Spleen (tissue), 11 donors: ENCODE data around the gene OR1A2. TPM values are rescaled to one million over a fixed set of nuclear protein-coding genes. Genes with fewer than 3 reads are reported as not detected.
"Not testable (repeated sequence)": the region's sequence is repeated elsewhere in the genome, so short reads cannot be mapped to it uniquely, and the experiment has no call there.

ENCODE experiments used
- DNase-seq: peaks from one replicate; pipeline ENCODE4 v3.0.0-alpha.2; 2020
- H3K27ac ChIP-seq, 8 donors: fragments of 200-600 bp; sonication (generic) in 7 of 8; 1 replicate in 4 of 8; 2 replicates in 4 of 8; pipeline versions ENCODE4 v1.5.0 to v1.8.0; 2016 to 2021; ENCODE audit warnings: inconsistent platforms in 4 of 8, mild to moderate bottlenecking in 4 of 8, moderate library complexity in 1 of 8
- H3K27me3 ChIP-seq, 7 donors: fragments of 200-600 bp; sonication (generic) in 6 of 7; replicated peaks in 1 of 7; 1 replicate in 4 of 7; 2 replicates in 3 of 7; pipeline versions ENCODE4 v1.5.0 to v1.8.0; 2016 to 2021; ENCODE audit warnings: inconsistent platforms in 3 of 7, mild to moderate bottlenecking in 1 of 7
- H3K36me3 ChIP-seq, 6 donors: fragments of 200-600 bp; sonication (generic) in 5 of 6; 1 replicate in 4 of 6; 2 replicates in 2 of 6; pipeline versions ENCODE4 v1.5.0 to v1.8.0; 2016 to 2021; ENCODE audit warnings: inconsistent platforms in 2 of 6
- H3K4me1 ChIP-seq, 6 donors: fragments of 200-600 bp; sonication (generic) in 5 of 6; 1 replicate in 3 of 6; 2 replicates in 3 of 6; pipeline versions ENCODE4 v1.5.0 to v1.8.0; 2016 to 2021; ENCODE audit warnings: inconsistent platforms in 3 of 6
- H3K4me3 ChIP-seq, 8 donors: fragments of 200-600 bp; sonication (generic) in 7 of 8; 1 replicate in 4 of 8; 2 replicates in 4 of 8; pipeline versions ENCODE4 v1.5.0 to v1.8.0; 2016 to 2021; ENCODE audit warnings: inconsistent platforms in 4 of 8, mild to moderate bottlenecking in 4 of 8, moderate library complexity in 2 of 8
- H3K9me3 ChIP-seq, 8 donors: fragments of 200-600 bp; sonication (generic) in 7 of 8; 1 replicate in 4 of 8; 2 replicates in 4 of 8; pipeline versions ENCODE4 v1.5.0 to v1.8.0; 2016 to 2021; ENCODE audit warnings: inconsistent platforms in 4 of 8
- POLR2A ChIP-seq, 3 donors: fragments of 450-650 bp; IDR thresholded peaks; one replicate each; pipeline ENCODE4 v1.5.1; 2017; ENCODE audit warnings: antibody characterized with exemption in 3 of 3, mild to moderate bottlenecking in 1 of 3
- POLR2AphosphoS5 ChIP-seq, 3 donors: sonication (generic); formaldehyde crosslinking; IDR thresholded peaks; one replicate each; pipeline ENCODE4 v1.5.1; 2017; ENCODE audit warnings: antibody characterized with exemption in 3 of 3
- WGBS, 5 donors: extraction: QIAGEN DNeasy Blood & Tissue Kit in 3 of 5; methylation state at CpG; one replicate each; pipeline versions ENCODE4 v1.1.5 to v1.1.7; 2013 to 2018; 5-methylcytosine and 5-hydroxymethylcytosine counted together
- intact Hi-C: fragments of 100-400 bp; cut with DNase I; formaldehyde crosslinking; loops from one replicate; pipeline ENCODE4 v1.15.0; 2023; ENCODE audit warnings: low total_unique reads
- polyA plus RNA-seq, 3 donors: library from polyadenylated mRNA; stranded (reverse); fragments of 200-250 nt; gene quantifications; one replicate each; pipeline ENCODE4 v1.2.1, GENCODE V29; 2013
- total RNA-seq, 7 donors: library from RNA; depleted of rRNA in 3 of 7; stranded (reverse); fragments of >200 nt in 3 of 7; fragmentation: NEBNext Ultra II Directional in 4 of 7; extraction: Animal tissue kit (Norgen Biotek cat#: 25700) in 4 of 7; gene quantifications; one replicate each; pipeline versions ENCODE4 v1.1.0 to v1.2.1, GENCODE V29; 2016 to 2021
- TF ChIP-seq, protein P1 (sequence below), 11 experiments: fragments of 200-600 bp in 7 of 11; fragments of 450-650 bp in 4 of 11; sonication (generic) in 4 of 11; IDR thresholded peaks in 8 of 11; conservative IDR thresholded peaks in 3 of 11; 1 replicate in 7 of 11; 2 replicates in 4 of 11; pipeline versions ENCODE4 v1.4.0 to v1.8.0; 2016 to 2021; ENCODE audit warnings: antibody characterized with exemption in 11 of 11, inconsistent platforms in 4 of 11, mild to moderate bottlenecking in 1 of 11
- donor health status: healthy with polysubstance abuse.
- donor health status: DM: no; HTN: no; CAD: no; lungs with moderate emphysema.
- donor health status: DM: no; HTN: no; CAD: no.
- donor health status: Bipolar disorder and iron deficiency.
- donor health status: healthy.
- donor health status: DM: no; HTN: no; CAD: no.
- donor health status: DM: yes; HTN: yes; CAD: no.

OR1A2 gene
- total and polyA plus RNA-seq, 10 donors: not detected

DNA sequence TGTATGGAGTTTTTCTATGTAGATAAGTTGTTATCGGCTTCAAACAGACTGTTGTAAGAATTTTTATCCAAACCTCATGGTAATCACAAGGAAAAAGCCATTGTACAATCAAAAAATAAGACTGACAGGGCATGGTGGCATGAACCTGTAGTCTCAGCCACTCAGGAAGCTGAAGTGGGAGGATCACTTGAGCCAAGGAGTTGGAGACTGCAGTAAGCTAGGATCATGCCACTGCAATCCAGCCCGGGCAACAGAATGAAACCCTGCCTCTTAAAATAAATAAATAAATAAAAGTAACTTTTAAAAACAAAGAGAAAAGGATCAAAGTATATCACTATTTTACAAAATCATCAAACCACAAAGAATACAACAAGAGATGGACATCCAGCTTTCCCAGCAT is 24.5 kb downstream of the OR1A2 start:
- DNase-seq: no peak
- WGBS, 5 donors: 78 to 91% (median 85%) methylated on average over 2 of the region's 2 CpGs
- intact Hi-C loops: no loop called here
- Histone ChIP-seq H3K27ac (no peak overlapping the region), H3K4me1 (peaks cover 0 to 7% (median 0%) of the 10 kb centered on the region in 6 donors), H3K36me3 (no peaks in the 10 kb centered on the region), H3K9me3 (peaks cover 0 to 19% (median 3%) of the 10 kb centered on the region in 8 donors), H3K4me3 (no peak overlapping the region), H3K27me3 (no peaks in the 10 kb centered on the region)
- TF ChIP-seq POLR2A (IDR thresholded peaks at IDR 0.05): no peak

DNA sequence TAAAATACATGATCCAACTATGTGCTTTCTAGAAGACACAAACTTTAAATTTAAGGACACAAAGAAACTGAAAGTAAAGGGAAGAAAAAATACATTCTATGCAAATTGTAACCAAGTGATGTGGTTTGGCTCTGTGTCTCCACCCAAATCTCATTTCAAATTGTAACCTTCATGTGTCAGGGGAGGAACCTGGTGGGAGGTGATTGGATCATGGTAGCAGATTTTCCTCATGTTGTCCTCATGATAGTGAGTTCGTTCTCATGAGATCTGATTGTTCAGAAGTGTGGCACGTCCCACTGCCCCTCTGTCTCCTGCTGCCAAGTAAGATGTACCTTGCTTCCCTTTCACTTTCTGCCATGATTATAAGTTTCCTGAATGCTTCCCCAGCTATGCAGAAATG is 25.2 kb downstream of the OR1A2 start:
- no peaks in the 10 kb centered on the region for H3K27me3 ChIP-seq

DNA sequence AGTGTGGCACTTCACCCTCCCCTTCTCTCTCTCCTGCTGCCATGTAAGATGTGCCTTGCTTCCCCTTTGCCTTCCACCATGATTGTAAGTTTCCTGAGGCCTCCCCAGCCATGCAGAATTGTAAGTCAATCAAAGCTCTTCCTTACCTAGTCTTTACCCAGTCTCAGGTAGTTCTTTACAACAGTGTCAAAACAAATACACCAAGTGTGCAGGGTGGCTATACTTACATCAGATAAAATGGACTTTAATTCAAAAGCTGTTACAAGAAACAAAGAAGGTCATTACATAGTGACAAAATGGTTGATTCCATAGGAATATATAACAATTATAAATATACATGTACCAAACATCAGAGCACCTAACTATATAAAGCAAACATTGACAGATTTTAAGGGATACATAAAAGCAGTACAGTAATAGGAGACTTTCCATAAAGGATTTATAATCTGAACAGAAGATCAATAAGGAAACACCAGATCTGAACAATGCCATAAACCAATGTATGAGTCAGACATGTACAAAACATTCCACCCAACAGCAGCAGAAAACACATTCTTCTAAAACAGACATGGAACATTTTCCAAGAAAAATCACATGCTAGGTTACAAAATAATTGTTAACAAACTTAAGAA is 27.5 kb downstream of the OR1A2 start:
- DNase-seq, H3K27ac ChIP-seq, intact Hi-C loops, H3K27me3 ChIP-seq, H3K9me3 ChIP-seq, H3K4me1 ChIP-seq, H3K4me3 ChIP-seq, H3K36me3 ChIP-seq: not testable (repeated sequence)

More for the DNA sequence above, 25.2 kb downstream of the OR1A2 start:
- 58 to 76% (median 70%) methylated on average over 2 of the region's 2 CpGs for WGBS, 5 donors
- H3K36me3 ChIP-seq: no peaks in the 10 kb centered on the region
- TF ChIP-seq POLR2AphosphoS5 (IDR thresholded peaks at IDR 0.05) (no peak), POLR2A (IDR thresholded peaks at IDR 0.05) (no peak)
- TF ChIP-seq, protein P1, sequence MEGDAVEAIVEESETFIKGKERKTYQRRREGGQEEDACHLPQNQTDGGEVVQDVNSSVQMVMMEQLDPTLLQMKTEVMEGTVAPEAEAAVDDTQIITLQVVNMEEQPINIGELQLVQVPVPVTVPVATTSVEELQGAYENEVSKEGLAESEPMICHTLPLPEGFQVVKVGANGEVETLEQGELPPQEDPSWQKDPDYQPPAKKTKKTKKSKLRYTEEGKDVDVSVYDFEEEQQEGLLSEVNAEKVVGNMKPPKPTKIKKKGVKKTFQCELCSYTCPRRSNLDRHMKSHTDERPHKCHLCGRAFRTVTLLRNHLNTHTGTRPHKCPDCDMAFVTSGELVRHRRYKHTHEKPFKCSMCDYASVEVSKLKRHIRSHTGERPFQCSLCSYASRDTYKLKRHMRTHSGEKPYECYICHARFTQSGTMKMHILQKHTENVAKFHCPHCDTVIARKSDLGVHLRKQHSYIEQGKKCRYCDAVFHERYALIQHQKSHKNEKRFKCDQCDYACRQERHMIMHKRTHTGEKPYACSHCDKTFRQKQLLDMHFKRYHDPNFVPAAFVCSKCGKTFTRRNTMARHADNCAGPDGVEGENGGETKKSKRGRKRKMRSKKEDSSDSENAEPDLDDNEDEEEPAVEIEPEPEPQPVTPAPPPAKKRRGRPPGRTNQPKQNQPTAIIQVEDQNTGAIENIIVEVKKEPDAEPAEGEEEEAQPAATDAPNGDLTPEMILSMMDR (IDR thresholded peaks at IDR 0.05 in 8 of 11, conservative IDR thresholded peaks at IDR 0.05 in 3 of 11): no peak
- H3K9me3 ChIP-seq: peaks cover 0 to 13% (median 1%) of the 10 kb centered on the region in 8 donors
- H3K4me3 ChIP-seq: no peak overlapping the region
- H3K27ac ChIP-seq: no peak overlapping the region
- DNase-seq: no peak
- intact Hi-C loops: no loop called here
- H3K4me1 ChIP-seq: peaks cover 0 to 7% (median 0%) of the 10 kb centered on the region in 6 donors

DNA sequence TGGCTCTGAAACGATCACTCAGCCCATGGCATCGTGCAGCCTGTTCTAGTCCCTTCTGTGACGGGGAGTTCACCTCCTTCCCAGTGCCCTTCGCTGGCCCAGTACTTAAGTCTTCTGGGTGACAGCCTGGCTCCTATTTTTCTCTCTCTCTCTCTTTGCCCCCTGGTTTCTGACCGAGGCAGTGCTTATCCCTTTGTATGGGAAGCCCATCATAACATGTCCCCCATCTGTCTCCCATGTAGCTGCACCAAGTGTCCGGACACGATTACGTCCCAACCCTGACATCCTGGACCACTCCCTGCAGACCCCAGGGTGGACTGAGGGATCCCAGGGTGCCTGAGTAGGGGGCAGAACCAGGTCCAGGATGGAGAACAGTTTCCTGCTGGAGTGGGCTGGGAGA is 35.0 kb downstream of the OR1A2 start:
- H3K4me1 ChIP-seq, H3K27ac ChIP-seq, H3K9me3 ChIP-seq, DNase-seq, H3K27me3 ChIP-seq, intact Hi-C loops, H3K4me3 ChIP-seq, H3K36me3 ChIP-seq: not testable (repeated sequence)
- WGBS, 5 donors: 78 to 90% (median 85%) methylated on average over 7 to 8 of the region's 8 CpGs

DNA sequence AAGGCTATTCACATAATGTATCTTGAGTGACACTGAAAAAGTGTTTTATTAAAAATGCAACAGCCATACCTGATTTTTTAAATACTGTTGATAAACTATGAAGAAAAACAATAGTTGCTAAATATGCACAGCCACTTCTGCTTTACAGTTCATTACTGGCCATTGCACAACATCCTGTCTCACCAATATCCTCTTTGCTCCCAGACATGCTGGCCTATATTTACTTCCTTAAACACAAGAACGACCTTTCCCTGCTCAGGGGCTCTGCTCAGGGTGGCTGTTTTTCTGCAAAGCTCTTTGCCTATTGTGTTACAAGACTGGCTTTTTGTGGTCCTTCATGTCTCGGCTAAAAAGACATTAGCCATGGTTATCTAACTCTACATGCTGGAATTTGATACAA is 41.4 kb downstream of the OR1A2 start:
- H3K4me3 ChIP-seq, H3K4me1 ChIP-seq, H3K36me3 ChIP-seq, intact Hi-C loops, H3K27me3 ChIP-seq, DNase-seq, H3K9me3 ChIP-seq: not testable (repeated sequence)
- H3K27ac ChIP-seq: peak overlapping the region in 1 of 8 donors; percentile 23
- 0 to 15% (median 0%) methylated on average over 1 to 2 of the region's 2 CpGs for WGBS, 5 donors

DNA sequence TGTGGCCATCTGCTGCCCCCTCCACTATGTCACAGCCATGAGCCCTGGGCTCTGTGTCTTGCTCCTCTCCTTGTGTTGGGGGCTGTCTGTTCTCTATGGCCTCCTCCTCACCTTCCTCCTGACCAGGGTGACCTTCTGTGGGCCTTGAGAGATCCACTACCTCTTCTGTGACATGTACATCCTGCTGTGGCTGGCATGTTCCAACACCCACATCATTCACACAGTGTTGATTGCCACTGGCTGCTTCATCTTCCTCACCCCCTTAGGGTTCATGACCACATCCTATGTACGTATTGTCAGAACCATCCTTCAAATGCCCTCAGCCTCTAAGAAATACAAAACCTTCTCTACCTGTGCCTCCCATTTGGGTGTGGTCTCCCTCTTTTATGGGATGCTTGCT is 43.7 kb downstream of the OR1A2 start:
- H3K27me3 ChIP-seq, DNase-seq, H3K36me3 ChIP-seq, H3K27ac ChIP-seq, intact Hi-C loops, H3K4me1 ChIP-seq, H3K9me3 ChIP-seq, H3K4me3 ChIP-seq: not testable (repeated sequence)
- WGBS, 5 donors: 78 to 100% (median 85%) methylated on average over 1 of the region's 1 CpG; no CpG with 5 or more reads in 1 of the 5 donors

DNA sequence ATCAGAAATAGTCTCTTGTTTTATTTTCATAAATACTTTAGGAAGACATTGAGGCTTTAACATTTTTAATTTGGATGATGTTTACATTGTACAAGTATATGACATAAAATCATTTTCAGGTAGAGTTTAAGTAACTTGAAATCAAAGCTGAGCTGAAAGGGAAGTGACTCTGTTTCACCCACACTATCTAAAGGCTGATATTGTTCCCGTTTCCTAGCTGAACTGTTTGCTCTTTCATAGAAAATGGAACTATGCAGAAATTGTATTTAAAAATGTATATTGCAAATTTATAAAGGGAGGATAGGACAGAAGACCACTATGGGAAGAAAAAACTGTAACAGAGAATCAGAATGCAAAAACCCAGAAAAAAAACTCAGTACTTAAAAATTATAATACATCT is 47.5 kb downstream of the OR1A2 start:
- H3K4me1 ChIP-seq, intact Hi-C loops: not testable (repeated sequence)
- WGBS, 5 donors: 5 to 22% (median 19%) methylated on average over 1 of the region's 1 CpG

More for the DNA sequence above, 47.5 kb downstream of the OR1A2 start:
- not testable (repeated sequence) for H3K36me3 ChIP-seq, H3K27me3 ChIP-seq, DNase-seq, H3K9me3 ChIP-seq, H3K27ac ChIP-seq, H3K4me3 ChIP-seq

Other genes with a start within 250 kb of the OR1A2 start
- not detected for gene OR1D5, start 133.9 kb upstream of the OR1A2 start, total RNA-seq
- gene OR1D5, start 133.9 kb upstream of the OR1A2 start, polyA plus RNA-seq: not detected
- gene OR1D2, start 93.1 kb upstream of the OR1A2 start, total RNA-seq: not detected
- not detected for gene OR1D2, start 93.1 kb upstream of the OR1A2 start, polyA plus RNA-seq
- gene OR1G1, start 70.0 kb upstream of the OR1A2 start, total RNA-seq: not detected
- gene OR1G1, start 70.0 kb upstream of the OR1A2 start, polyA plus RNA-seq: not detected
- not detected for gene OR1A1, start 10.1 kb downstream of the OR1A2 start, total RNA-seq
- not detected for gene OR1A1, start 10.1 kb downstream of the OR1A2 start, polyA plus RNA-seq
- gene OR3A1, start 100.8 kb downstream of the OR1A2 start, total RNA-seq: under 1 TPM in 1 of 7 donors, not detected in 6; 0.32 TPM
- under 1 TPM in 1 of 3 donors, not detected in 2; 0.16 TPM for gene OR3A1, start 100.8 kb downstream of the OR1A2 start, polyA plus RNA-seq
- gene OR3A2, start 188.8 kb downstream of the OR1A2 start, total RNA-seq: 1 to 10 TPM in 1 of 7 donors, under 1 TPM in 2, not detected in 4; 0.23 to 1.6 (median 0.30) TPM
- gene OR3A2, start 188.8 kb downstream of the OR1A2 start, polyA plus RNA-seq: not detected
- under 1 TPM in 1 of 7 donors, not detected in 6; 0.29 TPM for gene OR1E1, start 200.9 kb downstream of the OR1A2 start, total RNA-seq
- not detected for gene OR1E1, start 200.9 kb downstream of the OR1A2 start, polyA plus RNA-seq
- under 1 TPM in 2 of 7 donors, not detected in 5; 0.60 to 0.85 TPM for gene OR3A3, start 213.9 kb downstream of the OR1A2 start, total RNA-seq
- gene OR3A3, start 213.9 kb downstream of the OR1A2 start, polyA plus RNA-seq: not detected
- not detected for gene OR1E2, start 236.3 kb downstream of the OR1A2 start, total RNA-seq
- gene OR1E2, start 236.3 kb downstream of the OR1A2 start, polyA plus RNA-seq: not detected